ENCODE data around the gene UBQLN2. TPM values are rescaled to one million over a fixed set of nuclear protein-coding genes. Genes with fewer than 3 reads are reported as not detected.
"Not testable (repeated sequence)": the region's sequence is repeated elsewhere in the genome, so short reads cannot be mapped to it uniquely, and the experiment has no call there.

UBQLN2 gene
- 5.4 and 9.6 TPM in 2 replicates for total RNA-seq (2014; rRNA removed; shearing (Covaris generic))
- 18.6 and 22.7 TPM in 2 replicates for polyA plus RNA-seq (2015; cell fraction: cytosol; rRNA removed)
- polyA plus RNA-seq (2015; cell fraction: nucleus; rRNA removed): 31.5 and 33.1 TPM in 2 replicates

- peak; percentile 61 for DNase-seq (ENCODE audit: low read depth)
Observed at GRCh38 chrX:56563231-56564161, at the start of gene UBQLN2. TSS of gene UBQLN2 (plus strand) at chrX:56563627. CDS start at chrX:56563874, 247 bp downstream.

GRCh38 chrX:56519642-56520041, 43.8 kb upstream of the UBQLN2 start:
- DNase-seq (ENCODE audit: low read depth): no peak

GRCh38 chrX:56529482-56530007, 33.9 kb upstream of the UBQLN2 start:
- DNase-seq (ENCODE audit: low read depth): not testable (repeated sequence)

- DNase-seq (ENCODE audit: low read depth): no peak
Observed at GRCh38 chrX:56530011-56530410, 33.4 kb upstream of the UBQLN2 start.

- DNase-seq (ENCODE audit: low read depth): no peak
Observed at GRCh38 chrX:56550667-56551066, 12.8 kb upstream of the UBQLN2 start.

- no peak for DNase-seq (ENCODE audit: low read depth)
Observed at GRCh38 chrX:56554870-56555269, 8.6 kb upstream of the UBQLN2 start.

GRCh38 chrX:56557376-56557929, 6.0 kb upstream of the UBQLN2 start:
- no peak for DNase-seq (ENCODE audit: low read depth)

- DNase-seq (ENCODE audit: low read depth): peak; percentile 1
Observed at GRCh38 chrX:56564164-56564885, 898 bp downstream of the UBQLN2 start.

GRCh38 chrX:56564921-56565840, 1.8 kb downstream of the UBQLN2 start:
- peak; percentile 0 for DNase-seq (ENCODE audit: low read depth)

- DNase-seq (ENCODE audit: low read depth): no peak
Observed at GRCh38 chrX:56569378-56570057, 6.1 kb downstream of the UBQLN2 start.

GRCh38 chrX:56572975-56573374, 9.5 kb downstream of the UBQLN2 start:
- no peak for DNase-seq (ENCODE audit: low read depth)

GRCh38 chrX:56574861-56575260, 11.4 kb downstream of the UBQLN2 start:
- DNase-seq (ENCODE audit: low read depth): no peak

- no peak for DNase-seq (ENCODE audit: low read depth)
Observed at GRCh38 chrX:56576721-56577120, 13.3 kb downstream of the UBQLN2 start.

GRCh38 chrX:56588397-56589188, 25.2 kb downstream of the UBQLN2 start:
- DNase-seq (ENCODE audit: low read depth): no peak

GRCh38 chrX:56591830-56592229, 28.4 kb downstream of the UBQLN2 start:
- not testable (repeated sequence) for DNase-seq (ENCODE audit: low read depth)

GRCh38 chrX:56600141-56600540, 36.7 kb downstream of the UBQLN2 start:
- no peak for DNase-seq (ENCODE audit: low read depth)

- no peak for DNase-seq (ENCODE audit: low read depth)
Observed at GRCh38 chrX:56600987-56601386, 37.6 kb downstream of the UBQLN2 start.

GRCh38 chrX:56615282-56615681, 51.9 kb downstream of the UBQLN2 start:
- no peak for DNase-seq (ENCODE audit: low read depth)
